ENCODE results near the gene TBL1X. TPM values are rescaled to one million over a fixed set of nuclear protein-coding genes. Genes with fewer than 3 reads are reported as not detected.

The TBL1X gene
- total and polyA plus RNA-seq, 2 of the 8 experiments (the other 6 are each of a cell fraction or from before 2014, with no cell fraction given) = 13.3 to 25.6 TPM

DNA sequence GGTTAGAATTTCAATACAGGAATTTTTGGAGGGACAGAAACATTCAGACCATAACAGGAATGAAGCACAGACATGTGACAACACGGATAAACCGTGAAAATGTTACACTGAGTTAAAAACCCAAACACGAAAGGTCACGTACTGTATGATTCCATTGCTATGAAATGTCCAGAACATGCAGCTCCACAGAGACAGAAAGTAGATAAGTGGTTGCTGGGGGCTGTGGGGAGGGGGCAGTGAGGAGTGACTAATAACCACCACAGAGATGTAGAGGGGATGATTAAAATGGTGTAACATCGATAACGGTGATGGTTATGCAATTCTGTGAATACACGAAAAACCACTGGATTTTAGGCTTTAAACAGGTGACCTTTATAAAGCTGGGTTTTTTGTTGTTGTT lies 292.5 kb downstream of the TBL1X start:
- Histone ChIP-seq H3K27me3 (replicated peaks in 1 of 4; ENCODE audit: control insufficient read depth in 3 of 4, extremely low read depth in 1 of 4, insufficient read depth in 3 of 4, low read length in 3 of 4) (no peaks in the 10 kb centered on the region), H3K4me2 (ENCODE audit: insufficient read depth in 1 of 2, low read depth in 2 of 2, low read length in 2 of 2) (no peak overlapping the region), H3K9me3 (ENCODE audit: insufficient read depth in 2 of 2, low read depth in 1 of 2, low read length in 1 of 2) (no peaks in the 10 kb centered on the region), H2AFZ (ENCODE audit: low read length) (no peak overlapping the region), H3K79me2 (ENCODE audit: control insufficient read depth in 1 of 2, insufficient read depth in 2 of 2, low read length in 2 of 2) (peaks cover 0 to 2% of the 10 kb centered on the region in 2 experiments; a peak in 1 of 4 replicates), H4K8ac (ENCODE audit: extremely low read depth, insufficient read depth, low read length) (no peak overlapping the region), H3K79me1 (ENCODE audit: low read depth, low read length) (no peaks in the 10 kb centered on the region; the same call in 1 of the 2 replicates), H3K36me3 (ENCODE audit: control insufficient read depth in 2 of 4, insufficient read depth in 4 of 4, low read length in 3 of 4) (peaks cover 0 to 6% (median 1%) of the 10 kb centered on the region in 4 experiments; a peak in 2 of 8 replicates), H3K4ac (replicated peaks; ENCODE audit: insufficient read length, low read depth, low read length) (no peak overlapping the region), H2AK5ac (ENCODE audit: low read depth, low read length) (no peak overlapping the region), H3K4me1 (replicated peaks in 1 of 4; ENCODE audit: control insufficient read depth in 3 of 4, insufficient read depth in 4 of 4, low read length in 3 of 4) (no peaks in the 10 kb centered on the region), H2BK12ac (ENCODE audit: low read depth, low read length) (no peak overlapping the region), H4K20me1 (replicated peaks in 1 of 2; ENCODE audit: control insufficient read depth in 1 of 2, insufficient read depth in 2 of 2, low read length in 2 of 2) (peaks cover 0 to 2% of the 10 kb centered on the region in 2 experiments), H3K4me3 (ENCODE audit: extremely low read depth in 1 of 4, insufficient read depth in 2 of 4, low read depth in 3 of 4, low read length in 4 of 4) (no peak overlapping the region), H3K9ac (replicated peaks in 1 of 4; ENCODE audit: extremely low read depth in 1 of 4, low read depth in 3 of 4, low read length in 3 of 4) (no peak overlapping the region), H3K23ac (ENCODE audit: insufficient read length) (no peak overlapping the region), H3K23me2 (ENCODE audit: low read depth, low read length) (0 out of 2 replicates have a peak, but pooled peaks cover under 1% of the 10 kb centered on the region), H3K27ac (ENCODE audit: low read depth, low read length) (no peak overlapping the region), H4K91ac (replicated peaks; ENCODE audit: insufficient read length, low read length) (no peak overlapping the region), H3K56ac (replicated peaks; ENCODE audit: insufficient read length, low read depth, low read length) (no peak overlapping the region), H2BK20ac (ENCODE audit: low read length) (no peak overlapping the region), H4K5ac (ENCODE audit: insufficient read length, low read depth, low read length) (no peak overlapping the region), H2BK15ac (ENCODE audit: low read length) (no peak overlapping the region), H2BK5ac (ENCODE audit: low read depth, low read length) (no peak overlapping the region), H3K14ac (ENCODE audit: insufficient read length) (no peak overlapping the region), H3K18ac (ENCODE audit: extremely low read depth, low read length) (no peak overlapping the region), H2BK120ac (replicated peaks; ENCODE audit: low read depth, low read length) (no peak overlapping the region)
- POLR2A ChIA-PET (ENCODE audit: partially characterized antibody) = no interaction called here
- TF ChIP-seq POLR2AphosphoS5 (IDR thresholded peaks at IDR 0.05; ENCODE audit: low read depth, low read length) = no peak
- TF ChIP-seq SUZ12 (IDR thresholded peaks at IDR 0.05; ENCODE audit: low read length) = no peak
- no peak for TF ChIP-seq TAF1 (IDR thresholded peaks at IDR 0.05; ENCODE audit: low read depth, low read length)
- no peak for TF ChIP-seq NRF1 (IDR thresholded peaks at IDR 0.05; ENCODE audit: low read depth, low read length)
- TF ChIP-seq POU5F1 (IDR thresholded peaks at IDR 0.05; ENCODE audit: low read depth, low read length) = no peak
- no peak for TF ChIP-seq CHD2 (IDR thresholded peaks at IDR 0.05; ENCODE audit: low read length)
- no peak for TF ChIP-seq RBBP5 (IDR thresholded peaks at IDR 0.05; ENCODE audit: borderline replicate concordance, low read depth, low read length)
- TF ChIP-seq PHF8 (conservative IDR thresholded peaks at IDR 0.05; ENCODE audit: low read depth, low read length) = no peak
- CTCF ChIA-PET (ENCODE audit: partially characterized antibody) = no interaction called here
- no peak for FAIRE-seq
- 91% methylated on average over 7 of the region's 7 CpGs; no CpG with 5 or more reads in 1 of the 2 experiments for WGBS, 2 experiments (ENCODE audit: extremely low coverage in 1 of 2, insufficient coverage in 1 of 2, insufficient read length in 1 of 2, insufficient replicate concordance in 2 of 2, low coverage in 1 of 2, low lambda C conversion rate in 2 of 2, missing lambda C conversion rate in 1 of 2)
- DNase-seq (ENCODE audit: low read depth in 1 of 2, low spot score in 2 of 2) = no peak

All from H1 (cell line).